Panc1 (cell line): ENCODE results near the gene DENND5B. TPM values are rescaled to one million over a fixed set of nuclear protein-coding genes. Genes with fewer than 3 reads are reported as not detected.
"Not testable (repeated sequence)": the region's sequence is repeated elsewhere in the genome, so short reads cannot be mapped to it uniquely, and the experiment has no call there.

Source experiments
- ATAC-seq: fragments of 200-7000 bp; cut with Tn5 transposase; 2 replicates; pipeline ENCODE4 v1.9.1; 2020; ENCODE audit warnings: mild to moderate bottlenecking, moderate library complexity
- BruUV-seq: library from RNA; stranded (reverse); fragments of 400-500 nt; replicated peaks from 2 replicates; lab custom pipeline; 2021; lab: Mats Ljungman, UMichigan
- CTCF ChIA-PET: fragments of 300-600 bp; sonication (Branson Sonifier 250); formaldehyde crosslinking; loops from one replicate; lab custom pipeline; 2022; ENCODE audit warnings: antibody characterized with exemption; lab: Charles Lee
- POLR2A ChIA-PET: fragments of 300-600 bp; sonication (Branson Sonifier 250); formaldehyde crosslinking; loops from one replicate; lab custom pipeline; 2022; ENCODE audit warnings: antibody characterized with exemption; lab: Charles Lee
- DNase-seq: peaks from one replicate; pipeline ENCODE4 v3.0.0-alpha.2; 2010; ENCODE audit warnings: low read depth, low spot score
- H3K27ac ChIP-seq: 2 replicates; pipeline ENCODE4 v1.5.1; 2011; ENCODE audit warnings: mild to moderate bottlenecking, low read length, inconsistent platforms
- H3K27me3 ChIP-seq: fragments of 200-500 bp; sonication (Bioruptor generic); 2 replicates; pipeline ENCODE4 v1.6.0; 2014; ENCODE audit warnings: low read length, inconsistent platforms; ENCODE audit not compliant: control insufficient read depth, insufficient read depth
- H3K36me3 ChIP-seq: fragments of 200-500 bp; sonication (Bioruptor generic); 2 replicates; pipeline ENCODE4 v1.5.1; 2014; ENCODE audit warnings: inconsistent platforms, mild to moderate bottlenecking, low read length, moderate library complexity; ENCODE audit not compliant: control insufficient read depth, insufficient read depth
- H3K4me1 ChIP-seq: 2 replicates; pipeline ENCODE4 v1.5.1; 2011; ENCODE audit warnings: inconsistent platforms, mild to moderate bottlenecking, low read length, moderate library complexity; ENCODE audit not compliant: control insufficient read depth, insufficient read depth
- H3K4me3 ChIP-seq, 2 experiments: 2 replicates each; pipeline ENCODE4 v1.5.1; 2011 to 2012; ENCODE audit warnings: low read depth in 2 of 2, low read length in 2 of 2, mild to moderate bottlenecking in 2 of 2, inconsistent platforms in 1 of 2, moderate library complexity in 1 of 2
- H3K9me3 ChIP-seq: fragments of 200-500 bp; sonication (Bioruptor generic); 2 replicates; pipeline ENCODE4 v1.5.1; 2014; ENCODE audit warnings: low read depth, mild to moderate bottlenecking, inconsistent platforms, low read length, moderate library complexity; ENCODE audit not compliant: control insufficient read depth, insufficient read depth
- CTCF ChIP-seq: fragments of 450-650 bp; IDR thresholded peaks from 2 replicates; pipeline ENCODE4 v1.5.1; 2017; ENCODE audit warnings: mild to moderate bottlenecking
- POLR2AphosphoS5 ChIP-seq: IDR thresholded peaks from 2 replicates; pipeline ENCODE4 v1.6.1; 2012; ENCODE audit warnings: mild to moderate bottlenecking, low read depth, low read length, moderate library complexity
- SIN3A ChIP-seq: IDR thresholded peaks from 2 replicates; pipeline ENCODE4 v1.6.1; 2012; ENCODE audit warnings: low read depth, mild to moderate bottlenecking, low read length, moderate library complexity, borderline replicate concordance; ENCODE audit not compliant: insufficient read depth
- TCF7L2 ChIP-seq: IDR thresholded peaks from 2 replicates; pipeline ENCODE4 v1.6.1; 2011; ENCODE audit warnings: mild to moderate bottlenecking, low read depth, low read length, inconsistent platforms
- in situ Hi-C: cut with HindIII; loops from 2 replicates; pipeline ENCODE4 v1.10.0; 2016; ENCODE audit warnings: low sequenced_read_pairs, low pct_unique_long_range_greater_than_20kb
- intact Hi-C: fragments of 100-400 bp; cut with micrococcal nuclease; formaldehyde crosslinking; loops from one replicate; pipeline ENCODE4 v1.10.0; 2022; ENCODE audit not compliant: unreplicated experiment
- total RNA-seq: library from RNA; stranded (reverse); gene quantifications from one replicate; pipeline ENCODE4 v1.2.1, GENCODE V29; 2021; ENCODE audit not compliant: unreplicated experiment

Gene DENND5B
- total RNA-seq, 1 experiment from 2014 or later: 36.8 TPM

- ChIA-PET POLR2A (interaction anchor here (0.6 kb wide), 1 partner anchor 115 kb away, joined by 6 read pairs; no protein-coding TSS in a partner anchor), CTCF (interaction anchor here (0.6 to 0.9 kb wide), 3 partner anchors 8 to 231 kb away, joined by 3 to 7 read pairs (median 7); no protein-coding TSS in a partner anchor)
- 0 out of 2 replicates have a peak, but pooled peaks cover 3% of the 10 kb centered on the region for H3K4me1 ChIP-seq
- intact Hi-C loops: no loop called here
- no peaks in the 10 kb centered on the region for H3K36me3 ChIP-seq
- TF ChIP-seq POLR2AphosphoS5 (no peak), TCF7L2 (no peak), SIN3A (no peak), CTCF (no peak)
- H3K4me3 ChIP-seq: no peak overlapping the region
- ATAC-seq: no peak
- in situ Hi-C loops: no loop called here
- no TSS peak for BruUV-seq
- H3K27me3 ChIP-seq: no peaks in the 10 kb centered on the region
- H3K9me3 ChIP-seq: no peaks in the 10 kb centered on the region
- DNase-seq: no peak
- no peak overlapping the region for H3K27ac ChIP-seq
These were observed 185.9 kb downstream of the DENND5B start for GRCh38 chr12:31405021-31405420.

- intact Hi-C loops: loop anchor here (1.0 kb wide), 1 partner anchor 233 kb away; no protein-coding TSS in a partner anchor
- BruUV-seq, in situ Hi-C loops, H3K36me3 ChIP-seq, H3K4me1 ChIP-seq, H3K9me3 ChIP-seq, H3K27ac ChIP-seq, H3K4me3 ChIP-seq, H3K27me3 ChIP-seq: not testable (repeated sequence)
- POLR2A ChIA-PET: interaction anchor here (0.6 to 0.7 kb wide), 2 partner anchors 88 to 247 kb away, joined by 5 to 7 read pairs; no protein-coding TSS in a partner anchor
- ATAC-seq (peak; percentile 98), DNase-seq (peak; percentile 84)
- CTCF ChIA-PET: interaction anchor here (0.5 to 2.5 kb wide), 24 partner anchors 9 to 849 kb away, joined by 3 to 14 read pairs (median 4); no protein-coding TSS in a partner anchor
- TF ChIP-seq CTCF: peak; percentile 97
- TF ChIP-seq POLR2AphosphoS5: peak; percentile 31; the same call in 1 of the 2 replicates
These were observed 187.8 kb downstream of the DENND5B start for GRCh38 chr12:31403099-31403607.

- H3K27me3 ChIP-seq: no peaks in the 10 kb centered on the region
- 0 out of 2 replicates have a peak, but pooled peaks cover 7% of the 10 kb centered on the region for H3K36me3 ChIP-seq
- no peak for TF ChIP-seq CTCF
- TF ChIP-seq SIN3A: no peak
- no peak for TF ChIP-seq TCF7L2
- intact Hi-C loops: no loop called here
- BruUV-seq: no TSS peak
- no peaks in the 10 kb centered on the region for H3K9me3 ChIP-seq
- H3K27ac ChIP-seq: no peak overlapping the region
- ChIA-PET POLR2A (no interaction called here), CTCF (no interaction called here)
- no peak overlapping the region for H3K4me3 ChIP-seq
- no peak for ATAC-seq
- no peaks in the 10 kb centered on the region for H3K4me1 ChIP-seq
- in situ Hi-C loops: no loop called here
- DNase-seq: no peak
These were observed 197.9 kb downstream of the DENND5B start for GRCh38 chr12:31393004-31393550.
